Smooth muscle cell (in vitro differentiated cells): ENCODE measurements around the gene PDGFRB. TPM values are rescaled to one million over a fixed set of nuclear protein-coding genes. Genes with fewer than 3 reads are reported as not detected.

ENCODE experiments used
- DNase-seq: peaks from one replicate; lab custom pipeline; 2025; ENCODE audit not compliant: unreplicated experiment; lab: John Stamatoyannopoulos, UW
- H2AFZ ChIP-seq: fragments of 200-600 bp; sonication (generic); 2 replicates; pipeline ENCODE4 v1.6.0; 2016; ENCODE audit warnings: antibody characterized with exemption, low read depth, mild to moderate bottlenecking
- H3F3A ChIP-seq: fragments of 200-600 bp; sonication (generic); 2 replicates; pipeline ENCODE4 v1.6.0; 2017; ENCODE audit warnings: antibody characterized with exemption, low read depth
- H3K27ac ChIP-seq: fragments of 200-600 bp; sonication (generic); 2 replicates; pipeline ENCODE4 v1.5.1; 2016; ENCODE audit warnings: low read depth, mild to moderate bottlenecking
- H3K27me3 ChIP-seq: fragments of 200-600 bp; sonication (generic); 2 replicates; pipeline ENCODE4 v1.6.1; 2016; ENCODE audit warnings: low read depth, mild to moderate bottlenecking
- H3K36me3 ChIP-seq: fragments of 200-600 bp; sonication (generic); 2 replicates; pipeline ENCODE4 v1.5.1; 2016; ENCODE audit warnings: low read depth
- H3K4me1 ChIP-seq: fragments of 200-600 bp; sonication (generic); 2 replicates; pipeline ENCODE4 v1.5.1; 2016; ENCODE audit warnings: low read depth
- H3K4me2 ChIP-seq: fragments of 200-600 bp; sonication (generic); 2 replicates; pipeline ENCODE4 v1.6.0; 2016; ENCODE audit warnings: mild to moderate bottlenecking
- H3K4me3 ChIP-seq: fragments of 200-600 bp; sonication (generic); 2 replicates; pipeline ENCODE4 v1.5.1; 2016; ENCODE audit warnings: mild to moderate bottlenecking
- H3K79me2 ChIP-seq: fragments of 200-600 bp; sonication (generic); 2 replicates; pipeline ENCODE4 v1.6.0; 2016; ENCODE audit warnings: low read depth, mild to moderate bottlenecking
- H3K9ac ChIP-seq: fragments of 200-600 bp; sonication (generic); 2 replicates; pipeline ENCODE4 v1.6.0; 2016; ENCODE audit warnings: low read depth
- H3K9me3 ChIP-seq: fragments of 200-600 bp; sonication (generic); replicated peaks from 2 replicates; pipeline ENCODE4 v1.5.1; 2016; ENCODE audit warnings: low read depth
- H4K20me1 ChIP-seq: fragments of 200-600 bp; sonication (generic); 2 replicates; pipeline ENCODE4 v1.6.0; 2016; ENCODE audit warnings: low read depth
- CTCF ChIP-seq: fragments of 200-600 bp; sonication (generic); IDR thresholded peaks from 2 replicates; pipeline ENCODE4 v1.5.1; 2017; ENCODE audit warnings: borderline replicate concordance, mild to moderate bottlenecking, antibody characterized with exemption; ENCODE audit not compliant: insufficient read depth, poor library complexity, severe bottlenecking
- WGBS: methylation state at CpG from one replicate; pipeline ENCODE4 v1.1.7; 2016; ENCODE audit warnings: low lambda C conversion rate; 5-methylcytosine and 5-hydroxymethylcytosine counted together
- polyA plus RNA-seq: library from polyadenylated mRNA; unstranded; fragments of >200 nt; fragmentation: Nextera tagmentation; extraction: Ambion mirVana; gene quantifications from 2 replicates; pipeline ENCODE4 v1.2.1, GENCODE V29; 2016
- total RNA-seq: library from RNA; depleted of rRNA; stranded (reverse); fragments of >200 nt; gene quantifications from 2 replicates; pipeline ENCODE4 v1.2.3, GENCODE V29; 2014

The PDGFRB gene
- total and polyA plus RNA-seq, 2 experiments from 2014 or later, result 370 to 522 TPM

GRCh38 chr5:150103678-150104549, 51.7 kb downstream of the PDGFRB start:
- Histone ChIP-seq H3K4me1 (no peaks in the 10 kb centered on the region), H3K27ac (no peak overlapping the region), H4K20me1 (no peaks in the 10 kb centered on the region), H3K79me2 (no peaks in the 10 kb centered on the region), H3K9ac (no peak overlapping the region), H3F3A (peaks cover 9% of the 10 kb centered on the region), H3K4me2 (no peak overlapping the region), H2AFZ (no peak overlapping the region), H3K36me3 (no peaks in the 10 kb centered on the region), H3K27me3 (no peaks in the 10 kb centered on the region), H3K9me3 (no peaks in the 10 kb centered on the region), H3K4me3 (no peak overlapping the region)
- no peak for TF ChIP-seq CTCF
- no peak for DNase-seq
- WGBS, result 87% methylated on average over 5 of the region's 5 CpGs

GRCh38 chr5:150101023-150101422, 54.6 kb downstream of the PDGFRB start:
- 82% methylated on average over 6 of the region's 6 CpGs for WGBS
- H3K36me3 ChIP-seq, result no peaks in the 10 kb centered on the region
- no peaks in the 10 kb centered on the region for H4K20me1 ChIP-seq
- no peaks in the 10 kb centered on the region for H3K4me1 ChIP-seq
- no peak overlapping the region for H2AFZ ChIP-seq
- TF ChIP-seq CTCF, result no peak
- H3F3A ChIP-seq, result no peaks in the 10 kb centered on the region
- no peak overlapping the region for H3K4me2 ChIP-seq
- no peaks in the 10 kb centered on the region for H3K9me3 ChIP-seq
- no peaks in the 10 kb centered on the region for H3K27me3 ChIP-seq
- DNase-seq, result no peak
- no peak overlapping the region for H3K4me3 ChIP-seq
- no peak overlapping the region for H3K27ac ChIP-seq
- no peaks in the 10 kb centered on the region for H3K79me2 ChIP-seq
- H3K9ac ChIP-seq, result no peak overlapping the region

GRCh38 chr5:150097152-150097551, 58.5 kb downstream of the PDGFRB start:
- Histone ChIP-seq H3F3A (no peaks in the 10 kb centered on the region), H3K79me2 (no peaks in the 10 kb centered on the region), H4K20me1 (no peaks in the 10 kb centered on the region), H3K27ac (no peak overlapping the region), H3K4me2 (no peak overlapping the region), H3K9me3 (no peaks in the 10 kb centered on the region), H3K27me3 (peaks cover 3% of the 10 kb centered on the region), H3K4me3 (no peak overlapping the region), H3K9ac (no peak overlapping the region), H3K36me3 (no peaks in the 10 kb centered on the region), H3K4me1 (no peaks in the 10 kb centered on the region), H2AFZ (no peak overlapping the region)
- no peak for TF ChIP-seq CTCF
- no peak for DNase-seq
